GM23248 (cell line): ENCODE data around the gene ZSCAN10.
A peak's percentile ranks its signal among the peaks of the same experiment; 100 is the strongest.

Experiments
- EZH2 ChIP-seq: fragments of 200-600 bp; sonication (generic); IDR thresholded peaks from 2 replicates; pipeline ENCODE4 v1.6.1; 2018; ENCODE audit warnings: antibody characterized with exemption, mild to moderate bottlenecking; ENCODE audit not compliant: insufficient read depth, poor library complexity, severe bottlenecking
- EZH2phosphoT487 ChIP-seq: fragments of 200-600 bp; sonication (generic); IDR thresholded peaks from 2 replicates; pipeline ENCODE4 v1.6.1; 2018; ENCODE audit warnings: antibody characterized with exemption, moderate library complexity, mild to moderate bottlenecking, low read depth; ENCODE audit not compliant: insufficient read depth

GRCh38 chr16:3045758-3046640 lies 53.1 kb downstream of the ZSCAN10 start, which contains the start of gene MMP25:
- TF ChIP-seq EZH2 (peak; percentile 90), EZH2phosphoT487 (0 out of 2 replicates have a peak, but pooled peaks have one; percentile 42)
